ENCODE measurements around the gene TMEM178A. TPM values are rescaled to one million over a fixed set of nuclear protein-coding genes. Genes with fewer than 3 reads are reported as not detected.

The TMEM178A gene
- total RNA-seq, 2 experiments from 2014 or later, result 0.25 to 0.38 TPM

DNA sequence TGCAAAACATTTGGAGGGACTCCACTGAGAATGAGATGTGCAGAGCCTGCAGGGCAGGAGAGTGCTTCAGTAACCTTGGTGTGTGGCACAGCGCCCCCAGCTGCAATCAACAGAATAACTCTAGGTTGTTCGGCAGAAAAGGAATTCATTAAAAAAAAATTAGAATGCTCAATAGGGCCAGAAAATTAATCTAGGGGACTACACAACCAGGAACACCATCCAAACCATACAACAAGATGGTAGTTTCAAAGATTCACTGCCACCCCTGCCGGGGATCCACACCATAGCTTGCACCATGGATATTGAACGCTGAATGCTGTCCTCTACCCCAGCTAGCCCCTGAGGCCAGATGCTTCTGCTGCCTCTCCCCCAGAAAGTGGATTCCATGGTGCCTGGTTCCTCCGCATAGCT is 63.2 kb downstream of the TMEM178A start:
- Histone ChIP-seq H3K79me2 (ENCODE audit: insufficient read depth, low read depth, low read length) (no peaks in the 10 kb centered on the region), H2AFZ (ENCODE audit: low read length) (no peak overlapping the region), H3K9me2 (ENCODE audit: insufficient read depth, low read length) (no peaks in the 10 kb centered on the region), H3K4me1 (ENCODE audit: insufficient read depth, low read length, poor library complexity, severe bottlenecking) (no peaks in the 10 kb centered on the region), H3K36me3 (ENCODE audit: insufficient read depth, low read length) (peaks cover 37% of the 10 kb centered on the region), H3K9me3 (ENCODE audit: low read length) (no peaks in the 10 kb centered on the region), H3K4me3 (ENCODE audit: low read depth, low read length, poor library complexity, severe bottlenecking) (no peak overlapping the region), H4K20me1 (ENCODE audit: insufficient read depth, low read length) (no peaks in the 10 kb centered on the region), H3K27ac (ENCODE audit: low read depth, low read length, poor library complexity, severe bottlenecking) (no peak overlapping the region), H3K4me2 (ENCODE audit: low read length) (no peak overlapping the region)
- intact Hi-C loops (cut with micrococcal nuclease; ENCODE audit: unreplicated experiment), result loop anchor here (1.0 to 10.0 kb wide), 2 partner anchors 350 to 784 kb away; no protein-coding TSS in a partner anchor
- no TSS peak for BruUV-seq (replicated peaks)
- ChIA-PET CTCF (ENCODE audit: unreplicated experiment) (no interaction called here), POLR2A (no interaction called here)
- TF ChIP-seq, protein P1, sequence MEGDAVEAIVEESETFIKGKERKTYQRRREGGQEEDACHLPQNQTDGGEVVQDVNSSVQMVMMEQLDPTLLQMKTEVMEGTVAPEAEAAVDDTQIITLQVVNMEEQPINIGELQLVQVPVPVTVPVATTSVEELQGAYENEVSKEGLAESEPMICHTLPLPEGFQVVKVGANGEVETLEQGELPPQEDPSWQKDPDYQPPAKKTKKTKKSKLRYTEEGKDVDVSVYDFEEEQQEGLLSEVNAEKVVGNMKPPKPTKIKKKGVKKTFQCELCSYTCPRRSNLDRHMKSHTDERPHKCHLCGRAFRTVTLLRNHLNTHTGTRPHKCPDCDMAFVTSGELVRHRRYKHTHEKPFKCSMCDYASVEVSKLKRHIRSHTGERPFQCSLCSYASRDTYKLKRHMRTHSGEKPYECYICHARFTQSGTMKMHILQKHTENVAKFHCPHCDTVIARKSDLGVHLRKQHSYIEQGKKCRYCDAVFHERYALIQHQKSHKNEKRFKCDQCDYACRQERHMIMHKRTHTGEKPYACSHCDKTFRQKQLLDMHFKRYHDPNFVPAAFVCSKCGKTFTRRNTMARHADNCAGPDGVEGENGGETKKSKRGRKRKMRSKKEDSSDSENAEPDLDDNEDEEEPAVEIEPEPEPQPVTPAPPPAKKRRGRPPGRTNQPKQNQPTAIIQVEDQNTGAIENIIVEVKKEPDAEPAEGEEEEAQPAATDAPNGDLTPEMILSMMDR (conservative IDR thresholded peaks at IDR 0.05; ENCODE audit: low read length), result peak; percentile 91
- no peak for TF ChIP-seq EZH2phosphoT487 (IDR thresholded peaks at IDR 0.05; ENCODE audit: borderline replicate concordance, low read depth, low read length)
- DNase-seq (ENCODE audit: low spot score), result peak; percentile 59

DNA sequence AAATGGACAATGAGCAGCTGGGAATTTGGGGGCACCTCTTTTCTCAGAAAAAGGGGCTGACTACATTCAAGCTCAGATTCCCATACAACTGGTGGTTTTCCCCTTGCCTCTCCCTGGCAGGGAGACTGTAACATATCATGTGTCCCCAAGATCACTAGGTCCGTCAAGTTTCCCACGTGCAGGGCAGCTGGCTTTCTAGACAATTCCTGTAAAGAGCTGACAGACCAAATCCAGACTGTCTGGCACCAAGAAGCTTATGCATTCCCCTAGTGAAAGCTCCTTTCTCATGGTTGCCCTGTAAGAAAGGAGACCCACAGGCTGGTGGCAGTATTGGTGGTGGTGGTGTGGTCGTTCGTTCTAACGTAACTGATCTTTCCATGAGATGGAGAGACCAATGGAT is 64.6 kb downstream of the TMEM178A start:
- CTCF ChIA-PET (ENCODE audit: unreplicated experiment), result interaction anchor here (0.6 kb wide), 1 partner anchor 319 kb away, joined by 3 read pairs; no protein-coding TSS in a partner anchor
- Histone ChIP-seq H3K36me3 (ENCODE audit: insufficient read depth, low read length) (peaks cover 50% of the 10 kb centered on the region), H3K27ac (ENCODE audit: low read depth, low read length, poor library complexity, severe bottlenecking) (no peak overlapping the region), H3K4me1 (ENCODE audit: insufficient read depth, low read length, poor library complexity, severe bottlenecking) (no peaks in the 10 kb centered on the region), H3K4me3 (ENCODE audit: low read depth, low read length, poor library complexity, severe bottlenecking) (no peak overlapping the region), H3K9me3 (ENCODE audit: low read length) (no peaks in the 10 kb centered on the region), H3K4me2 (ENCODE audit: low read length) (no peak overlapping the region), H4K20me1 (ENCODE audit: insufficient read depth, low read length) (no peaks in the 10 kb centered on the region), H3K9me2 (ENCODE audit: insufficient read depth, low read length) (no peaks in the 10 kb centered on the region), H2AFZ (ENCODE audit: low read length) (no peak overlapping the region), H3K79me2 (ENCODE audit: insufficient read depth, low read depth, low read length) (no peaks in the 10 kb centered on the region)
- TF ChIP-seq, protein P1 (conservative IDR thresholded peaks at IDR 0.05; ENCODE audit: low read length), result no peak
- no peak for TF ChIP-seq EZH2phosphoT487 (IDR thresholded peaks at IDR 0.05; ENCODE audit: borderline replicate concordance, low read depth, low read length)
- intact Hi-C loops (cut with micrococcal nuclease; ENCODE audit: unreplicated experiment), result loop anchor here (1.0 to 10.0 kb wide), 2 partner anchors 501 to 675 kb away; no protein-coding TSS in a partner anchor
- DNase-seq (ENCODE audit: low spot score), result no peak
- BruUV-seq (replicated peaks), result no TSS peak
- POLR2A ChIA-PET, result interaction anchor here (0.5 to 1.1 kb wide), 3 partner anchors 28 to 353 kb away, joined by 3 read pairs; no protein-coding TSS in a partner anchor

DNA sequence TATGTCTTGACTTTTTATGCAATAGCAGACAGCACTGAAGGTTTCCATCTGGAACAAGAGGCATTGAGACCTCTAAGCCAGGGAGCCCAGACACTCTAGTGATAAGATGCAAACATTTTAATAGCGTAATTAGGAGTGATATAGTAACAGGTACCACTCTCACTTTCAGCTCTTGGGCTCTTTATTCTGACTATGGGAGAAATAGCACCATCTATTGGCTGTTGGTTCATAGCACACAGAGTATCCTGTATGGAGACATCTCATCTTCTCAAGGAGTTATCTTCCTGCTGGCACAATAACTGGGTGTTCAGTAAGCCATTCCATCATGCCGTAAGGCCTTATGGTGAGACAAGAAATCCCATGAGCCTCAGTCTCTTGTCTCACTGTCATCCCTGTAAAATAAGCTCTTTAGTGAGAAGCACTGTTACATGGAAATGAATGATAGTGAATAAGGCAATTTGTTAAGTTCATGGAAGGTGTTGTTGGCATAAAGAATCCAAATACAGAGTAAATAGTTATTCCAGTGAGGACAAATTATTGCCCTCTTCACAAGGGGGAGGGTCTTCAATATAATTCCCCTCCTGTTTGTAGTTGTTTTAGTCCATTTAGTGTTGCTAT is 65.1 kb downstream of the TMEM178A start:
- peaks cover 55% of the 10 kb centered on the region for H3K36me3 ChIP-seq (ENCODE audit: insufficient read depth, low read length)
- POLR2A ChIA-PET, result no interaction called here
- no peak overlapping the region for H3K4me3 ChIP-seq (ENCODE audit: low read depth, low read length, poor library complexity, severe bottlenecking)
- CTCF ChIA-PET (ENCODE audit: unreplicated experiment), result no interaction called here
- H3K9me2 ChIP-seq (ENCODE audit: insufficient read depth, low read length), result no peaks in the 10 kb centered on the region
- H3K79me2 ChIP-seq (ENCODE audit: insufficient read depth, low read depth, low read length), result no peaks in the 10 kb centered on the region
- peak; percentile 60 for DNase-seq (ENCODE audit: low spot score)
- no peak overlapping the region for H3K4me2 ChIP-seq (ENCODE audit: low read length)
- H3K27ac ChIP-seq (ENCODE audit: low read depth, low read length, poor library complexity, severe bottlenecking), result no peak overlapping the region
- H3K4me1 ChIP-seq (ENCODE audit: insufficient read depth, low read length, poor library complexity, severe bottlenecking), result no peaks in the 10 kb centered on the region
- H4K20me1 ChIP-seq (ENCODE audit: insufficient read depth, low read length), result no peaks in the 10 kb centered on the region
- intact Hi-C loops (cut with micrococcal nuclease; ENCODE audit: unreplicated experiment), result loop anchor here (1.0 to 10.0 kb wide), 2 partner anchors 501 to 676 kb away; no protein-coding TSS in a partner anchor
- BruUV-seq (replicated peaks), result no TSS peak
- no peak for TF ChIP-seq EZH2phosphoT487 (IDR thresholded peaks at IDR 0.05; ENCODE audit: borderline replicate concordance, low read depth, low read length)
- TF ChIP-seq, protein P1 (conservative IDR thresholded peaks at IDR 0.05; ENCODE audit: low read length), result peak; percentile 86
- H3K9me3 ChIP-seq (ENCODE audit: low read length), result no peaks in the 10 kb centered on the region
- H2AFZ ChIP-seq (ENCODE audit: low read length), result no peak overlapping the region
